Measurements from ENCODE around the gene FBXL16.

DNA sequence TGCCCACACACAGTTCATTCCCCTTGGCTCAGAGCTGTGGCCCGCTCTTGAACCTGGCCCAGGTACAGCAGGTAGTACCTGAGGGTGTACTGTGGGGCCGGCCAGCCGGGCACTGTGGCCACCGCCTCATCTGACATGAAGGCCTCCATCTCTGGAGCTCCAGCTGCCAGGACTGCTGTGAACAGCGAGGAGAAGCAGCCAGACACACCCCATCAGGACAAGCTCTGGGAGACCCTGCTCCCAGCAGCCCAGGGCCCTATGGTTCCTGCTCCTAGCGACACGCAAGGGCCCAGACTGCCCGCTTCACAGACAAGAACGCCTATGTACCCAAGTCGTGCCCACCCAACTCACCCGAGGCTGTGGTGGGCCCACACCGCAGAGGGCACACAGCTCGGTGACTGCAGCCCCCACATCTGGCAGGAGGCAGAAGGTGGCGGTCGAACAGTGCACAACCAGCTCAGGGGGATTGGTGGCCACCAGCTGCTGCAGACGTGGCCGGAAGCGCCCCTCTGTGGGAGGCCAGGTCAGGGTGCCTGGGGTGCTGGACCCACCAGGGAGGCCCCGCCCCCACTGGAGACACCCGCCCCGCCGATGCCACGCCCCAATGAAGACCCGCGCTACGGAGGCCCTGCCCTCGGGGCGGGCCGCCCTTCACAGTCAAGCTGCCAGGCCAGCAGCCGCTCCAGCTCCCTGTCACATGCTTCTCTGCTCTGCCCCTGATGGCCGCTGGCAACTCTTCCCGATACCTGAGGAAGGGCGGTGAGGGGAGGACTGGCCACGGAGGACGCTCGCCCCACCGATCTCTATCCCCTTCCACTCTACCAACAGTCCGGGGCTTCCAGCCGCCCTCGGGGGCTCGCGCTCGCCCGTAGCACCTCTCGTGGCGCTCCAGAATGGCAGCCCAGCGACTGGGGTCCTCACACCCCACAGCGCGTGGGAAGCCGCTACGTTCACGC lies 26.5 kb downstream of the FBXL16 start:
- no peak for TF ChIP-seq EZH2 (IDR thresholded peaks at IDR 0.05; ENCODE audit: insufficient read depth, poor library complexity, severe bottlenecking)
- no peak for TF ChIP-seq EZH2phosphoT487 (IDR thresholded peaks at IDR 0.05; ENCODE audit: insufficient read depth, low read depth)

Measured in GM23248 (cell line).